Measurements from ENCODE around the gene RGS9BP. TPM values are rescaled to one million over a fixed set of nuclear protein-coding genes. Genes with fewer than 3 reads are reported as not detected.

Gene RGS9BP
- total and polyA plus RNA-seq, 2 donors (not counting 1 experiment from before 2014, with no cell fraction given): 0.09 to 0.66 TPM

- Histone ChIP-seq H3K9me3 (ENCODE audit: control insufficient read depth, insufficient read depth, low read depth, low read length) (no peaks in the 10 kb centered on the region), H3K27me3 (ENCODE audit: control insufficient read depth, insufficient read depth, low read length) (peaks cover 21% of the 10 kb centered on the region), H3K4me2 (ENCODE audit: extremely low read depth, insufficient read depth, low read length) (no peak overlapping the region), H3K36me3 (ENCODE audit: control insufficient read depth, insufficient read depth, low read length) (no peaks in the 10 kb centered on the region), H3K79me2 (ENCODE audit: control insufficient read depth, insufficient read depth, low read length) (peaks cover 41% of the 10 kb centered on the region), H3K4me1 (ENCODE audit: control insufficient read depth, extremely low read depth, insufficient read depth, low read length) (no peaks in the 10 kb centered on the region), H3K4me3 (replicated peaks in 1 of 4; ENCODE audit: control extremely low read depth in 1 of 4, insufficient read depth in 1 of 4, low read depth in 3 of 4, low read length in 4 of 4) (no peak overlapping the region), H2AFZ (ENCODE audit: low read length) (no peak overlapping the region), H3K9ac (ENCODE audit: insufficient read depth, low read length) (no peak overlapping the region), H4K20me1 (ENCODE audit: control insufficient read depth, extremely low read depth, insufficient read depth, low read length) (no peaks in the 10 kb centered on the region), H3K27ac (ENCODE audit: insufficient read depth, low read length) (no peak overlapping the region)
- DNase-seq (ENCODE audit: low read depth in 2 of 2): no peak
- TF ChIP-seq EZH2 (IDR thresholded peaks at IDR 0.05; ENCODE audit: low read length, missing control alignments) (no peak), CTCF (conservative IDR thresholded peaks at IDR 0.05 in 1 of 2, IDR thresholded peaks at IDR 0.05 in 1 of 2; ENCODE audit: low read depth in 1 of 2, low read length in 2 of 2) (no peak)
Measured at GRCh38 chr19:32672841-32673240, 2.8 kb upstream of the RGS9BP start.

GRCh38 chr19:32673573-32673972 is 2.1 kb upstream of the RGS9BP start:
- Histone ChIP-seq H3K27me3 (ENCODE audit: control insufficient read depth, insufficient read depth, low read length) (peaks cover 23% of the 10 kb centered on the region), H3K79me2 (ENCODE audit: control insufficient read depth, insufficient read depth, low read length) (peaks cover 38% of the 10 kb centered on the region), H4K20me1 (ENCODE audit: control insufficient read depth, extremely low read depth, insufficient read depth, low read length) (no peaks in the 10 kb centered on the region), H3K4me1 (ENCODE audit: control insufficient read depth, extremely low read depth, insufficient read depth, low read length) (no peaks in the 10 kb centered on the region), H3K4me3 (replicated peaks in 1 of 4; ENCODE audit: control extremely low read depth in 1 of 4, insufficient read depth in 1 of 4, low read depth in 3 of 4, low read length in 4 of 4) (peak overlapping the region in 2 of 4 experiments; percentile 52 to 94), H2AFZ (ENCODE audit: low read length) (no peak overlapping the region), H3K36me3 (ENCODE audit: control insufficient read depth, insufficient read depth, low read length) (no peaks in the 10 kb centered on the region), H3K27ac (ENCODE audit: insufficient read depth, low read length) (no peak overlapping the region), H3K4me2 (ENCODE audit: extremely low read depth, insufficient read depth, low read length) (peak overlapping the region; percentile 11), H3K9ac (ENCODE audit: insufficient read depth, low read length) (no peak overlapping the region), H3K9me3 (ENCODE audit: control insufficient read depth, insufficient read depth, low read depth, low read length) (no peaks in the 10 kb centered on the region)
- DNase-seq (ENCODE audit: low read depth in 2 of 2): no peak
- TF ChIP-seq CTCF (conservative IDR thresholded peaks at IDR 0.05 in 1 of 2, IDR thresholded peaks at IDR 0.05 in 1 of 2; ENCODE audit: low read depth in 1 of 2, low read length in 2 of 2) (no peak), EZH2 (IDR thresholded peaks at IDR 0.05; ENCODE audit: low read length, missing control alignments) (no peak)

- H3K79me2 ChIP-seq (ENCODE audit: control insufficient read depth, insufficient read depth, low read length): peaks cover 35% of the 10 kb centered on the region
- peak overlapping the region; percentile 93 for H3K4me2 ChIP-seq (ENCODE audit: extremely low read depth, insufficient read depth, low read length)
- H3K9ac ChIP-seq (ENCODE audit: insufficient read depth, low read length): peak overlapping the region; percentile 72
- H3K27me3 ChIP-seq (ENCODE audit: control insufficient read depth, insufficient read depth, low read length): peaks cover 24% of the 10 kb centered on the region
- no peaks in the 10 kb centered on the region for H3K36me3 ChIP-seq (ENCODE audit: control insufficient read depth, insufficient read depth, low read length)
- peak overlapping the region; percentile 63 for H3K27ac ChIP-seq (ENCODE audit: insufficient read depth, low read length)
- H4K20me1 ChIP-seq (ENCODE audit: control insufficient read depth, extremely low read depth, insufficient read depth, low read length): no peaks in the 10 kb centered on the region
- H2AFZ ChIP-seq (ENCODE audit: low read length): peak overlapping the region; percentile 98
- no peak for DNase-seq (ENCODE audit: low read depth in 2 of 2)
- peak overlapping the region; percentile 52 to 94 (median 88) for H3K4me3 ChIP-seq (replicated peaks in 1 of 4; ENCODE audit: control extremely low read depth in 1 of 4, insufficient read depth in 1 of 4, low read depth in 3 of 4, low read length in 4 of 4)
- TF ChIP-seq EZH2 (IDR thresholded peaks at IDR 0.05; ENCODE audit: low read length, missing control alignments) (no peak), CTCF (conservative IDR thresholded peaks at IDR 0.05 in 1 of 2, IDR thresholded peaks at IDR 0.05 in 1 of 2; ENCODE audit: low read depth in 1 of 2, low read length in 2 of 2) (no peak)
- H3K9me3 ChIP-seq (ENCODE audit: control insufficient read depth, insufficient read depth, low read depth, low read length): no peaks in the 10 kb centered on the region
- no peaks in the 10 kb centered on the region for H3K4me1 ChIP-seq (ENCODE audit: control insufficient read depth, extremely low read depth, insufficient read depth, low read length)
Measured at GRCh38 chr19:32674153-32674930, 1.3 kb upstream of the RGS9BP start.

Measured in fibroblast of lung (primary cell).